SJSA1 (cell line): Measurements from ENCODE around the gene ATF6. TPM values are rescaled to one million over a fixed set of nuclear protein-coding genes. Genes with fewer than 3 reads are reported as not detected.
"Not testable (repeated sequence)": the region's sequence is repeated elsewhere in the genome, so short reads cannot be mapped to it uniquely, and the experiment has no call there.

Source experiments
- DNase-seq, 2 experiments: peaks; one replicate each; pipeline ENCODE4 v3.0.0-alpha.2; 2015 to 2020; ENCODE audit warnings: low spot score in 2 of 2, low read depth in 1 of 2
- H3K27ac ChIP-seq: fragments of 250-450 bp; sonication (Bioruptor Pico); 2 replicates; pipeline ENCODE4 v1.5.1; 2020; ENCODE audit warnings: mild to moderate bottlenecking, moderate library complexity
- H3K27me3 ChIP-seq: fragments of 250-450 bp; sonication (Bioruptor Pico); replicated peaks from 2 replicates; pipeline ENCODE4 v1.5.1; 2020; ENCODE audit warnings: mild to moderate bottlenecking, moderate library complexity
- H3K36me3 ChIP-seq: fragments of 250-450 bp; sonication (Bioruptor Pico); 2 replicates; pipeline ENCODE4 v1.5.1; 2020; ENCODE audit warnings: mild to moderate bottlenecking
- H3K4me1 ChIP-seq: fragments of 250-450 bp; sonication (Bioruptor Pico); replicated peaks from 2 replicates; pipeline ENCODE4 v1.6.1; 2021; ENCODE audit warnings: mild to moderate bottlenecking
- H3K4me3 ChIP-seq: fragments of 250-450 bp; sonication (Bioruptor Pico); 2 replicates; pipeline ENCODE4 v1.5.1; 2020; ENCODE audit warnings: mild to moderate bottlenecking
- H3K9me3 ChIP-seq: fragments of 250-450 bp; sonication (Bioruptor Pico); replicated peaks from 2 replicates; pipeline ENCODE4 v1.5.1; 2020; ENCODE audit warnings: mild to moderate bottlenecking
- total RNA-seq: library from RNA; depleted of rRNA; stranded (reverse); fragments of >200 nt; shearing (Covaris generic); gene quantifications from 2 replicates; pipeline ENCODE4 v1.2.3, GENCODE V29; 2014

Gene ATF6
- total RNA-seq, 1 experiment from 2014 or later: 30.6 TPM

DNA sequence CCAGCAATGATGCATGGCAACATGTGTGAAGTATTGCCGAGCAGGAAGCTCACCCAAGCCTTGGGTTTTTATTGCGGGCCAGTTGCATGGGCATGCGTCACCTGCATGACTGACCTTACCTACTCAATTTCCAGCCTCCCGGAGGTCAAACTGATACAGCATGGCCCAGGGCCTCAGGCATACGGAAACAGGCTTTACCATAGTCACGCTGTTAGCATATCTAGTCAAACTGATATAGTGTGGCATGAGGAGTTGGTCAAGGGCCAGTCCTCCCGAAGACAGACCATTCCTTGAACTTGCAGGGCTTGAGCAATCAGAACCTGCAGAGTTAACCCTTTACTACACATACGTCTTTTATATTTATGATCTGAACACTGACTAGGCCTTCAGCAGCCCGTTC lies 22.9 kb upstream of the ATF6 start:
- H3K27ac ChIP-seq: no peak overlapping the region
- H3K36me3 ChIP-seq: no peaks in the 10 kb centered on the region
- H3K9me3 ChIP-seq: no peaks in the 10 kb centered on the region
- H3K4me1 ChIP-seq: no peaks in the 10 kb centered on the region
- H3K27me3 ChIP-seq: no peaks in the 10 kb centered on the region
- no peak overlapping the region for H3K4me3 ChIP-seq
- no peak for DNase-seq

DNA sequence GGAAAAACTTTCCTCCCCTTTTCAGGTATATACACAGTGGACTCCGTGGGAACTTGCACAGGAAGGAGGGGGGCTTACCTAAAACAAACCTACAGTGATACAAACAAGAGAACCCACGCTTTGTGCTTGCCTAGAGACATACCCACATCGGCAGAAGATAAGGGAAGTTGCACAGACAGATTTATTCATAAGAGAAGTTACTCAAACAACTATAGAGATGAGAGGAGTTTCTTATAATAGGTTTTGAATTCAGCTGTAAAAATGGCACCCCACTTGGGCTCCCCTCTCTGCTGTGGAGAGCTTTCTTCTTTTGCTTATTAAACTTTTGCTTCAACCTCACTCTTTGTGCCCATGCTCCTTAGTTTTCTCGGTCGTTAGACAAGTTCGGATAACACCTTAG lies 18.3 kb upstream of the ATF6 start:
- Histone ChIP-seq H3K27me3 (no peaks in the 10 kb centered on the region), H3K9me3 (no peaks in the 10 kb centered on the region), H3K4me3 (no peak overlapping the region), H3K4me1 (peaks cover 10% of the 10 kb centered on the region; the same call in 1 of the 2 replicates), H3K36me3 (peaks cover 24% of the 10 kb centered on the region), H3K27ac (no peak overlapping the region)
- no peak for DNase-seq

DNA sequence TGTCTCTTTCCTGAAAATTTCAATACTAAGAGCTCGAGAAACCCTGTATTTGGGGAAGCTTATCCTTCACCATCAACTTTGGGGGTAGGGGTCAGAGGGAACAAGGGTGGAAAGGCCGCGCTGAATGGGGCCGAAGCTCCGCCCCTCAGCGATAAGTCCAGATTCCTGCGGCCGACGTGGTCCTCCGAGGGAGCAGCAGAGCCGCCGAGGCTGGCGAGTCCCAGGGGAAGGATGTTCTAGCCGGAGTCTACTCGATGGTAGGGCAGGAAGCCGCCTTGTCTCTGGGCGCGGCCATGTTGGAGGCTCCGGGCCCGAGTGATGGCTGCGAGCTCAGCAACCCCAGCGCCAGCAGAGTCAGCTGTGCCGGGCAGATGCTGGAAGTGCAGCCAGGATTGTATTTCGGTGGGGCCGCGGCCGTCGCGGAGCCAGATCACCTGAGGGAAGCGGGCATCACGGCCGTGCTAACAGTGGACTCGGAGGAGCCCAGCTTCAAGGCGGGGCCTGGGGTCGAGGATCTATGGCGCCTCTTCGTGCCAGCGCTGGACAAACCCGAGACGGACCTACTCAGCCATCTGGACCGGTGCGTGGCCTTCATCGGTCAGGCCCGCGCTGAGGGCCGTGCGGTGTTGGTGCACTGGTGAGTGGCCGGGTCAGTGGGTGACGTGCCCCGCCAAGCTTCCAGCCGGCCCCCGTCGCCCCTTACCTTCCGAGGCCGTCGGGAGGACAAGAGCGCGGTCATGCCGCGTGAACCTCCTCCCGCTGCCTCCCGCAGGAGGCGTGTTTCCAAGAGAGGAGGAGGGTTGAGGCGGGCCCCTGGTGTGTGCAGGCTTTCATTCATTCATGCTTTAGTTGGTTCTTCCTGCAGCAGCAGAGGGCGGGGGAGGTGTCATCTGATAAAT lies 16.4 kb upstream of the ATF6 start, which contains the start of gene DUSP12:
Gene DUSP12, plus strand, starts transcription at position 278 of the 899 bp plus-strand sequence. Its CDS starts 16 bp downstream, at position 294.
- H3K4me3 ChIP-seq: peak within 1 kb of the TSS; percentile 82
- DNase-seq: peak; percentile 96
- peaks cover 44% of the 10 kb centered on the region for H3K36me3 ChIP-seq
- no peaks in the 10 kb centered on the region for H3K27me3 ChIP-seq
- H3K27ac ChIP-seq: peak within 1 kb of the TSS; percentile 91
- no peaks in the 10 kb centered on the region for H3K9me3 ChIP-seq
- peaks cover 10% of the 10 kb centered on the region; the same call in 1 of the 2 replicates for H3K4me1 ChIP-seq

GRCh38 chr1:161763522-161764098 lies 2.5 kb upstream of the ATF6 start:
- Histone ChIP-seq H3K9me3 (no peaks in the 10 kb centered on the region), H3K36me3 (peaks cover 5% of the 10 kb centered on the region; the same call in 1 of the 2 replicates), H3K27me3 (no peaks in the 10 kb centered on the region), H3K4me3 (no peak overlapping the region), H3K27ac (no peak overlapping the region), H3K4me1 (peaks cover 4% of the 10 kb centered on the region)
- DNase-seq: peak in 1 of 2 experiments; percentile 12

DNA sequence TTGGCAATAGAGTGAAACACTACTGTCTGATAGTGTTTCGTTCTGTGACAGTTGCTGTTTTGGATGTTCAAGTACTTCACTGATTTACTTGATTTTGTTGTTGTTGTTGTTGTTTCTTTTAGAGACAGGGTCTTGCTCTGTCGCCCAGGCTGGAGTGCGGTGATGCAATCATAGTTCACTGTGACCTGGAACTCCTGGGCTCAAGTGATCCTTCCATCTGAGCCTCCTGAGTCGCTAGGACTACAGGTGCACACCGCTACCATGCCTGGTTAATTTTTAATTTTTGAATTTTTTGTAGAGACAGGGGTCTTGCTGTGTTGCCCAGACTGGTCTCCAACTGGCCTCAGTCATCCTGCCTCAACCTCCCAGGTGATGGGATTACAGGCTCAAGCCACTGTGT lies 2.3 kb downstream of the ATF6 start:
- Histone ChIP-seq H3K4me3 (no peak overlapping the region), H3K27ac (no peak overlapping the region), H3K9me3 (no peaks in the 10 kb centered on the region), H3K27me3 (no peaks in the 10 kb centered on the region), H3K36me3 (no peaks in the 10 kb centered on the region), H3K4me1 (peaks cover 4% of the 10 kb centered on the region)
- DNase-seq: no peak

GRCh38 chr1:161768986-161769672 lies 3.0 kb downstream of the ATF6 start:
- Histone ChIP-seq H3K4me3 (no peak overlapping the region), H3K4me1 (peaks cover 4% of the 10 kb centered on the region), H3K36me3 (no peaks in the 10 kb centered on the region), H3K27ac (no peak overlapping the region), H3K27me3 (no peaks in the 10 kb centered on the region), H3K9me3 (no peaks in the 10 kb centered on the region)
- no peak for DNase-seq

DNA sequence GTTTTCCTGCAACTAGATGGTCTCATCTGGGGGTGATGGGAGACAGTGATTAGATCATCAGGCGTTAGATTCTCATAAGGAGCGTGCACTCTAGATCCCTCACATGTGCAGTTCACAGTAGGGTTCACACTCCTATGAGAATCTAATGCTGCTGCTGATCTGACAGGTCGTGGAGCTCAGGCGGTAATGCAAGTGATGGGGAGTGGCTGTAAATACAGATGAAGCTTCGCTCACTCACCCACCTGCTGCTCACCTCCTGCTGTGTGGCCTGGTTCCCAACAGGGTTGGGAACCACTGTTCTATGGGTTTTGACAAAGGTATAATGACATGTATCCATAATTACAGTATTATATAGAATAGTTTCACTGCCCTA lies 3.5 kb downstream of the ATF6 start:
- not testable (repeated sequence) for H3K27me3 ChIP-seq, H3K4me3 ChIP-seq, DNase-seq, H3K4me1 ChIP-seq, H3K27ac ChIP-seq, H3K9me3 ChIP-seq, H3K36me3 ChIP-seq

GRCh38 chr1:161770250-161770649 lies 4.1 kb downstream of the ATF6 start:
- Histone ChIP-seq H3K4me3 (no peak overlapping the region), H3K27me3 (no peaks in the 10 kb centered on the region), H3K4me1 (peaks cover 4% of the 10 kb centered on the region), H3K27ac (no peak overlapping the region), H3K9me3 (no peaks in the 10 kb centered on the region), H3K36me3 (no peaks in the 10 kb centered on the region; the same call in 1 of the 2 replicates)
- DNase-seq: no peak

GRCh38 chr1:161771161-161771560 lies 5.0 kb downstream of the ATF6 start:
- no peaks in the 10 kb centered on the region for H3K27me3 ChIP-seq
- no peak overlapping the region for H3K4me3 ChIP-seq
- DNase-seq: no peak
- H3K36me3 ChIP-seq: no peaks in the 10 kb centered on the region; the same call in 1 of the 2 replicates
- no peak overlapping the region for H3K27ac ChIP-seq
- H3K4me1 ChIP-seq: peaks cover 4% of the 10 kb centered on the region
- no peaks in the 10 kb centered on the region for H3K9me3 ChIP-seq

- Histone ChIP-seq H3K9me3 (no peaks in the 10 kb centered on the region), H3K27me3 (no peaks in the 10 kb centered on the region), H3K36me3 (no peaks in the 10 kb centered on the region; the same call in 1 of the 2 replicates), H3K4me1 (peaks cover 4% of the 10 kb centered on the region), H3K4me3 (no peak overlapping the region), H3K27ac (no peak overlapping the region)
- no peak for DNase-seq
Measured at GRCh38 chr1:161771973-161772372, 5.9 kb downstream of the ATF6 start.

GRCh38 chr1:161772397-161772796 lies 6.3 kb downstream of the ATF6 start:
- H3K36me3 ChIP-seq: no peaks in the 10 kb centered on the region; the same call in 1 of the 2 replicates
- no peak overlapping the region for H3K4me3 ChIP-seq
- H3K27me3 ChIP-seq: no peaks in the 10 kb centered on the region
- H3K27ac ChIP-seq: no peak overlapping the region
- DNase-seq: no peak
- peaks cover 1% of the 10 kb centered on the region for H3K4me1 ChIP-seq
- no peaks in the 10 kb centered on the region for H3K9me3 ChIP-seq

- no peak overlapping the region for H3K4me3 ChIP-seq
- H3K27me3 ChIP-seq: no peaks in the 10 kb centered on the region
- no peak overlapping the region for H3K27ac ChIP-seq
- H3K9me3 ChIP-seq: no peaks in the 10 kb centered on the region
- DNase-seq: no peak
- H3K36me3 ChIP-seq: no peaks in the 10 kb centered on the region; the same call in 1 of the 2 replicates
- no peaks in the 10 kb centered on the region for H3K4me1 ChIP-seq
Measured at GRCh38 chr1:161773791-161774190, 7.7 kb downstream of the ATF6 start.

DNA sequence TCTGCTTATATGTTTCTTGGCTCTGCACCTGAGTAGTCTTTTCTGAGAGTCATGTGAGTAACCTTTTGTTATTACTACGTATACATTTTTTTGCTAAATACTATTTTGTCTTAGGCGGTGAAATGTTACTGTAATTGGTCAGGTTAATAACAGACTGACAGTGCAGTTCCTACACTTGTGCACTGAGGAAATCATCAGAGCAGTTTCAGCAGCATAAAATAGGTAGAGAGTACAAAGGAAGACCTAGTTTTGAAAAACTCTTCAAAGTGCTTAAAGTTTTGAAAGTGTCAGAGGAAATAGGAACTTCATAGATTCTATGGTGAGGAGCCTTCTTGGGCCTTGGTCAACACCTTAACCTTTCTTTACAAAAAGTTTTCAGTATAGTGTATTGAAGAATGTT lies 11.1 kb downstream of the ATF6 start:
- H3K27me3 ChIP-seq: no peaks in the 10 kb centered on the region
- no peaks in the 10 kb centered on the region for H3K4me1 ChIP-seq
- peaks cover 6% of the 10 kb centered on the region; the same call in 1 of the 2 replicates for H3K36me3 ChIP-seq
- no peaks in the 10 kb centered on the region for H3K9me3 ChIP-seq
- no peak for DNase-seq
- H3K4me3 ChIP-seq: no peak overlapping the region
- H3K27ac ChIP-seq: no peak overlapping the region

- DNase-seq: no peak
- no peaks in the 10 kb centered on the region for H3K27me3 ChIP-seq
- peaks cover 12% of the 10 kb centered on the region; the same call in 1 of the 2 replicates for H3K36me3 ChIP-seq
- H3K4me1 ChIP-seq: no peaks in the 10 kb centered on the region
- no peak overlapping the region for H3K4me3 ChIP-seq
- H3K9me3 ChIP-seq: no peaks in the 10 kb centered on the region
- H3K27ac ChIP-seq: no peak overlapping the region
Measured at GRCh38 chr1:161778522-161778921, 12.4 kb downstream of the ATF6 start.
